Left kidney (tissue), 2 donors: ENCODE data around the gene TMCC3. TPM values are rescaled to one million over a fixed set of nuclear protein-coding genes. Genes with fewer than 3 reads are reported as not detected.
"Not testable (repeated sequence)": the region's sequence is repeated elsewhere in the genome, so short reads cannot be mapped to it uniquely, and the experiment has no call there.

ENCODE experiments used
- DNase-seq: peaks from one replicate; pipeline ENCODE4 v3.0.0-alpha.2; 2013
- polyA plus RNA-seq: library from polyadenylated mRNA; unstranded; fragments of 120-200 nt; gene quantifications from one replicate; pipeline ENCODE4 v1.2.1, GENCODE V29; 2013; ENCODE audit not compliant: insufficient read length

The TMCC3 gene
- polyA plus RNA-seq, 1 donor = 42.9 TPM

GRCh38 chr12:94571556-94571955 lies 78.8 kb downstream of the TMCC3 start:
- peak; percentile 74 for DNase-seq

GRCh38 chr12:94570161-94570560 lies 80.2 kb downstream of the TMCC3 start:
- no peak for DNase-seq

GRCh38 chr12:94567761-94568160 lies 82.6 kb downstream of the TMCC3 start:
- no peak for DNase-seq

GRCh38 chr12:94566345-94566744 lies 84.0 kb downstream of the TMCC3 start:
- no peak for DNase-seq

- no peak for DNase-seq
Observed at GRCh38 chr12:94565683-94566082, 84.7 kb downstream of the TMCC3 start.

- DNase-seq = no peak
Observed at GRCh38 chr12:94563286-94563685, 87.1 kb downstream of the TMCC3 start.

- no peak for DNase-seq
Observed at GRCh38 chr12:94561943-94562411, 88.4 kb downstream of the TMCC3 start.

- DNase-seq = no peak
Observed at GRCh38 chr12:94560431-94561221, 89.7 kb downstream of the TMCC3 start.

- no peak for DNase-seq
Observed at GRCh38 chr12:94558612-94559011, 91.7 kb downstream of the TMCC3 start.

GRCh38 chr12:94557746-94558295 lies 92.5 kb downstream of the TMCC3 start:
- no peak for DNase-seq

- DNase-seq = no peak
Observed at GRCh38 chr12:94555687-94556086, 94.7 kb downstream of the TMCC3 start.

GRCh38 chr12:94553875-94554274 lies 96.5 kb downstream of the TMCC3 start:
- DNase-seq = no peak

- no peak for DNase-seq
Observed at GRCh38 chr12:94553130-94553519, 97.2 kb downstream of the TMCC3 start.

GRCh38 chr12:94551810-94552209 lies 98.5 kb downstream of the TMCC3 start:
- DNase-seq = no peak

- DNase-seq = no peak
Observed at GRCh38 chr12:94550964-94551363, 99.4 kb downstream of the TMCC3 start.

GRCh38 chr12:94548833-94549232 lies 101.5 kb downstream of the TMCC3 start:
- not testable (repeated sequence) for DNase-seq

- DNase-seq = peak; percentile 62
Observed at GRCh38 chr12:94545935-94546771, 104.2 kb downstream of the TMCC3 start.

GRCh38 chr12:94544355-94544754 lies 106.0 kb downstream of the TMCC3 start:
- DNase-seq = no peak

GRCh38 chr12:94538318-94538717 lies 112.0 kb downstream of the TMCC3 start:
- DNase-seq = no peak

GRCh38 chr12:94536040-94536965 lies 114.1 kb downstream of the TMCC3 start:
- no peak for DNase-seq

- DNase-seq = no peak
Observed at GRCh38 chr12:94535510-94535921, 114.8 kb downstream of the TMCC3 start.
